Endodermal cell (in vitro differentiated cells): ENCODE results near the gene TTC19. TPM values are rescaled to one million over a fixed set of nuclear protein-coding genes. Genes with fewer than 3 reads are reported as not detected.

Experiments used
- DNase-seq: peaks from one replicate; pipeline ENCODE4 v3.0.0-alpha.2; 2017
- H3K27ac ChIP-seq: 2 replicates; pipeline ENCODE4 v1.5.1; 2013; ENCODE audit warnings: mild to moderate bottlenecking, low read depth, low read length, moderate library complexity
- H3K27me3 ChIP-seq: 2 replicates; pipeline ENCODE4 v1.6.1; 2013; ENCODE audit warnings: mild to moderate bottlenecking, low read length, moderate library complexity; ENCODE audit not compliant: insufficient read depth, control insufficient read depth, poor library complexity, severe bottlenecking
- H3K36me3 ChIP-seq: 2 replicates; pipeline ENCODE4 v1.7.0; 2013; ENCODE audit warnings: mild to moderate bottlenecking, low read length, moderate library complexity; ENCODE audit not compliant: control insufficient read depth, insufficient read depth
- H3K4me1 ChIP-seq: one replicate; pipeline ENCODE4 v1.7.0; 2013; ENCODE audit warnings: low read length; ENCODE audit not compliant: control insufficient read depth, insufficient read depth
- H3K4me3 ChIP-seq: 2 replicates; pipeline ENCODE4 v1.5.1; 2013; ENCODE audit warnings: mild to moderate bottlenecking, low read length, moderate library complexity
- H3K9ac ChIP-seq: 2 replicates; pipeline ENCODE4 v1.6.1; 2013; ENCODE audit warnings: mild to moderate bottlenecking, low read length, moderate library complexity; ENCODE audit not compliant: poor library complexity, severe bottlenecking; ENCODE audit errors: extremely low read depth
- H3K9me3 ChIP-seq: 2 replicates; pipeline ENCODE4 v1.6.1; 2013; ENCODE audit warnings: mild to moderate bottlenecking, low read length, moderate library complexity; ENCODE audit not compliant: control insufficient read depth
- H3K27ac Mint-ChIP-seq: 2 replicates; pipeline ENCODE4 v1.8.0; 2020; ENCODE audit warnings: mixed read lengths
- H3K27me3 Mint-ChIP-seq: 2 replicates; pipeline ENCODE4 v1.8.0; 2021; ENCODE audit warnings: mild to moderate bottlenecking, mixed read lengths; ENCODE audit not compliant: insufficient read depth
- H3K36me3 Mint-ChIP-seq: 2 replicates; pipeline ENCODE4 v1.8.0; 2020; ENCODE audit warnings: low read depth, mixed read lengths
- H3K4me1 Mint-ChIP-seq: 2 replicates; pipeline ENCODE4 v1.8.0; 2020; ENCODE audit warnings: mixed read lengths
- H3K4me3 Mint-ChIP-seq: 2 replicates; pipeline ENCODE4 v1.8.0; 2020; ENCODE audit warnings: mild to moderate bottlenecking, moderate library complexity, mixed read lengths
- H3K9me3 Mint-ChIP-seq: 2 replicates; pipeline ENCODE4 v1.8.0; 2020; ENCODE audit warnings: mild to moderate bottlenecking, mixed read lengths
- CTCF ChIP-seq: fragments of 200-600 bp; sonication (generic); conservative IDR thresholded peaks from 2 replicates; pipeline ENCODE4 v1.5.0; 2021; ENCODE audit warnings: antibody characterized with exemption, mild to moderate bottlenecking
- WGBS, 2 experiments: methylation state at CpG; one replicate each; pipeline versions ENCODE4 v1.1.5 to v1.1.7; 2013; ENCODE audit warnings: missing lambda C conversion rate in 2 of 2, mixed read lengths in 1 of 2; ENCODE audit not compliant: insufficient coverage in 1 of 2, insufficient read length in 1 of 2; 5-methylcytosine and 5-hydroxymethylcytosine counted together
- total RNA-seq, 2 donors: library from RNA; stranded (reverse); fragmentation: NEBNext Ultra II Directional in 1 of 2; extraction: Animal tissue kit (Norgen Biotek cat#: 25700) in 1 of 2; gene quantifications; 2 replicates in 1 of 2; 3 replicates in 1 of 2; pipeline ENCODE4 v1.2.1, GENCODE V29; 2021

TTC19 gene
- total RNA-seq, 2 donors from 2014 or later: 48.2 to 53.2 TPM

GRCh38 chr17:15957206-15957605 is 42.4 kb upstream of the TTC19 start:
- 89 to 94% methylated on average over 4 to 6 of the region's 6 CpGs for WGBS, 2 experiments
- no peaks in the 10 kb centered on the region for H3K9me3 ChIP-seq
- no peaks in the 10 kb centered on the region for H3K27me3 ChIP-seq
- no peaks in the 10 kb centered on the region for H3K36me3 ChIP-seq
- Mint-ChIP-seq H3K4me1 (peaks cover 27% of the 10 kb centered on the region), H3K36me3 (no peaks in the 10 kb centered on the region), H3K27me3 (no peaks in the 10 kb centered on the region), H3K4me3 (no peak overlapping the region), H3K9me3 (peaks cover 4% of the 10 kb centered on the region), H3K27ac (no peak overlapping the region)
- H3K27ac ChIP-seq: no peak overlapping the region
- DNase-seq: peak; percentile 44
- no peak overlapping the region for H3K4me3 ChIP-seq
- TF ChIP-seq CTCF: no peak
- no peaks in the 10 kb centered on the region for H3K4me1 ChIP-seq
- no peak overlapping the region for H3K9ac ChIP-seq

- H3K4me3 ChIP-seq: no peak overlapping the region
- H3K27ac ChIP-seq: no peak overlapping the region
- peaks cover 4% of the 10 kb centered on the region for H3K9me3 Mint-ChIP-seq
- H3K9me3 ChIP-seq: no peaks in the 10 kb centered on the region
- no peaks in the 10 kb centered on the region for H3K36me3 Mint-ChIP-seq
- H3K27ac Mint-ChIP-seq: no peak overlapping the region
- H3K4me1 Mint-ChIP-seq: peaks cover 21% of the 10 kb centered on the region
- no peak overlapping the region for H3K9ac ChIP-seq
- no peak for DNase-seq
- no peaks in the 10 kb centered on the region for H3K27me3 Mint-ChIP-seq
- WGBS, 2 experiments: 92 to 95% methylated on average over 12 to 18 of the region's 19 CpGs
- no peaks in the 10 kb centered on the region for H3K36me3 ChIP-seq
- no peaks in the 10 kb centered on the region for H3K4me1 ChIP-seq
- no peaks in the 10 kb centered on the region for H3K27me3 ChIP-seq
- H3K4me3 Mint-ChIP-seq: no peak overlapping the region
- no peak for TF ChIP-seq CTCF
Observed at GRCh38 chr17:15957608-15958307, 41.9 kb upstream of the TTC19 start.

GRCh38 chr17:15958484-15958854 is 41.2 kb upstream of the TTC19 start:
- Mint-ChIP-seq H3K9me3 (peaks cover 4% of the 10 kb centered on the region), H3K4me3 (no peak overlapping the region), H3K27me3 (no peaks in the 10 kb centered on the region), H3K4me1 (peaks cover 19% of the 10 kb centered on the region), H3K36me3 (no peaks in the 10 kb centered on the region), H3K27ac (no peak overlapping the region)
- no peak for DNase-seq
- TF ChIP-seq CTCF: no peak
- Histone ChIP-seq H3K9ac (no peak overlapping the region), H3K4me3 (no peak overlapping the region), H3K27me3 (no peaks in the 10 kb centered on the region), H3K9me3 (no peaks in the 10 kb centered on the region), H3K36me3 (no peaks in the 10 kb centered on the region), H3K4me1 (no peaks in the 10 kb centered on the region), H3K27ac (no peak overlapping the region)
- 90 to 96% methylated on average over 4 of the region's 4 CpGs for whole genome bisulfite sequencing, 2 experiments
